HEK293 (cell line): Measurements from ENCODE around the gene IGFN1.

Source experiments
- CTCF ChIA-PET: fragments of 350-600 bp; formaldehyde crosslinking; extraction: SDS; loops from one replicate; lab custom pipeline; 2021; ENCODE audit warnings: antibody characterized with exemption; lab: Yijun Ruan, JAX
- POLR2A ChIA-PET: fragments of 300-600 bp; formaldehyde crosslinking; extraction: SDS; loops from one replicate; lab custom pipeline; 2020; ENCODE audit warnings: antibody characterized with exemption, inconsistent platforms; lab: Yijun Ruan, JAX
- H3K27ac ChIP-seq: fragments of 200-500 bp; sonication (Bioruptor generic); 2 replicates; pipeline ENCODE4 v1.5.1; 2014; ENCODE audit warnings: low read depth, low read length, control low read depth, inconsistent platforms; ENCODE audit errors: extremely low read depth
- H3K36me3 ChIP-seq, 2 experiments: fragments of 200-500 bp in 1 of 2; sonication (Bioruptor generic) in 1 of 2; 1 replicate in 1 of 2; 2 replicates in 1 of 2; pipeline ENCODE4 v1.5.1; 2014 to 2017; ENCODE audit warnings: inconsistent platforms in 2 of 2, low read length in 2 of 2; ENCODE audit not compliant: control insufficient read depth in 2 of 2, insufficient read depth in 1 of 2
- H3K4me1 ChIP-seq: fragments of 200-500 bp; sonication (Bioruptor generic); 2 replicates; pipeline ENCODE4 v1.5.1; 2014; ENCODE audit warnings: mild to moderate bottlenecking, low read length, inconsistent platforms; ENCODE audit not compliant: control insufficient read depth, insufficient read depth
- H3K4me3 ChIP-seq: 2 replicates; pipeline ENCODE4 v1.5.1; 2011; ENCODE audit warnings: low read depth, mild to moderate bottlenecking, control low read depth, low read length, moderate library complexity
- H3K9me3 ChIP-seq: fragments of 200-500 bp; sonication (Bioruptor generic); 2 replicates; pipeline ENCODE4 v1.5.1; 2014; ENCODE audit warnings: low read depth, low read length, inconsistent platforms; ENCODE audit not compliant: control insufficient read depth, insufficient read depth
- EGR2 ChIP-seq: fragments of 450-650 bp; formaldehyde crosslinking; IDR thresholded peaks from 2 replicates; pipeline ENCODE4 v1.5.1; 2016; ENCODE audit warnings: low read depth, missing biosample characterization, missing genetic modification characterization
- HOXD13 ChIP-seq: sonication (generic); formaldehyde crosslinking; IDR thresholded peaks from 2 replicates; pipeline ENCODE4 v1.8.0; 2022; ENCODE audit warnings: missing genetic modification reagents, borderline replicate concordance
- RBAK ChIP-seq: fragments of 450-650 bp; formaldehyde crosslinking; IDR thresholded peaks from 2 replicates; pipeline ENCODE4 v1.5.1; 2016; ENCODE audit warnings: missing biosample characterization, missing genetic modification characterization
- SETDB1 ChIP-seq: IDR thresholded peaks from one replicate; pipeline ENCODE4 v1.6.1; 2017; ENCODE audit warnings: mild to moderate bottlenecking, low read length, moderate library complexity, mixed read lengths; ENCODE audit not compliant: insufficient read length
- ZBTB1 ChIP-seq: fragments of 450-650 bp; formaldehyde crosslinking; IDR thresholded peaks from 2 replicates; pipeline ENCODE4 v1.5.1; 2016; ENCODE audit warnings: missing biosample characterization, missing genetic modification characterization
- ZBTB17 ChIP-seq: fragments of 450-650 bp; formaldehyde crosslinking; IDR thresholded peaks from 2 replicates; pipeline ENCODE4 v1.5.1; 2016; ENCODE audit warnings: missing biosample characterization, missing genetic modification characterization
- ZBTB48 ChIP-seq: fragments of 450-650 bp; formaldehyde crosslinking; IDR thresholded peaks from 2 replicates; pipeline ENCODE4 v1.5.1; 2016; ENCODE audit warnings: missing biosample characterization, missing genetic modification characterization
- ZEB2 ChIP-seq: fragments of 450-650 bp; formaldehyde crosslinking; IDR thresholded peaks from 2 replicates; pipeline ENCODE4 v1.5.1; 2016; ENCODE audit warnings: missing biosample characterization, missing genetic modification characterization
- ZNF157 ChIP-seq: fragments of 450-650 bp; formaldehyde crosslinking; IDR thresholded peaks from 2 replicates; pipeline ENCODE4 v1.5.1; 2016; ENCODE audit warnings: missing biosample characterization, missing genetic modification characterization
- ZNF169 ChIP-seq: fragments of 450-650 bp; formaldehyde crosslinking; IDR thresholded peaks from 2 replicates; pipeline ENCODE4 v1.5.1; 2016; ENCODE audit warnings: missing biosample characterization, missing genetic modification characterization
- ZNF175 ChIP-seq: fragments of 450-650 bp; formaldehyde crosslinking; IDR thresholded peaks from 2 replicates; pipeline ENCODE4 v1.5.1; 2016; ENCODE audit warnings: missing biosample characterization, missing genetic modification characterization
- ZNF184 ChIP-seq: fragments of 450-650 bp; IDR thresholded peaks from 2 replicates; pipeline ENCODE4 v1.5.1; 2018; ENCODE audit warnings: missing biosample characterization, mild to moderate bottlenecking, missing genetic modification characterization
- ZNF214 ChIP-seq: fragments of 450-650 bp; formaldehyde crosslinking; IDR thresholded peaks from 2 replicates; pipeline ENCODE4 v1.5.1; 2017; ENCODE audit warnings: missing biosample characterization, mild to moderate bottlenecking, missing genetic modification characterization, borderline replicate concordance
- ZNF274 ChIP-seq, 2 experiments: fragments of 200-500 bp in 1 of 2; fragments of 450-650 bp in 1 of 2; sonication (Bioruptor generic) in 1 of 2; formaldehyde crosslinking in 1 of 2; IDR thresholded peaks; 2 replicates each; pipeline versions ENCODE4 v1.5.1 to v1.6.1; 2014 to 2016; ENCODE audit warnings: borderline replicate concordance in 1 of 2, inconsistent platforms in 1 of 2, low read length in 1 of 2, missing biosample characterization in 1 of 2, missing genetic modification characterization in 1 of 2
- ZNF324 ChIP-seq: fragments of 450-650 bp; formaldehyde crosslinking; IDR thresholded peaks from 2 replicates; pipeline ENCODE4 v1.5.1; 2016; ENCODE audit warnings: missing biosample characterization, missing genetic modification characterization
- ZNF366 ChIP-seq: fragments of 450-650 bp; formaldehyde crosslinking; conservative IDR thresholded peaks from 2 replicates; pipeline ENCODE4 v1.5.1; 2016; ENCODE audit warnings: missing biosample characterization, missing genetic modification characterization
- ZNF404 ChIP-seq: fragments of 450-650 bp; formaldehyde crosslinking; IDR thresholded peaks from 2 replicates; pipeline ENCODE4 v1.5.1; 2017; ENCODE audit warnings: missing biosample characterization, missing genetic modification characterization
- ZNF473 ChIP-seq: fragments of 450-650 bp; formaldehyde crosslinking; IDR thresholded peaks from 2 replicates; pipeline ENCODE4 v1.5.1; 2017; ENCODE audit warnings: missing biosample characterization, missing genetic modification characterization
- ZNF501 ChIP-seq: fragments of 450-650 bp; formaldehyde crosslinking; IDR thresholded peaks from 2 replicates; pipeline ENCODE4 v1.5.1; 2016; ENCODE audit warnings: missing biosample characterization, missing genetic modification characterization
- ZNF548 ChIP-seq: fragments of 450-650 bp; formaldehyde crosslinking; IDR thresholded peaks from 2 replicates; pipeline ENCODE4 v1.5.1; 2016; ENCODE audit warnings: missing biosample characterization, missing genetic modification characterization
- ZNF560 ChIP-seq: fragments of 450-650 bp; formaldehyde crosslinking; IDR thresholded peaks from 2 replicates; pipeline ENCODE4 v1.5.1; 2017; ENCODE audit warnings: missing biosample characterization, missing genetic modification characterization, borderline replicate concordance
- ZNF561 ChIP-seq: fragments of 450-650 bp; IDR thresholded peaks from 2 replicates; pipeline ENCODE4 v1.5.1; 2018; ENCODE audit warnings: missing biosample characterization, missing genetic modification characterization, borderline replicate concordance
- ZNF600 ChIP-seq: fragments of 450-650 bp; formaldehyde crosslinking; IDR thresholded peaks from 2 replicates; pipeline ENCODE4 v1.5.1; 2016; ENCODE audit warnings: missing biosample characterization, missing genetic modification characterization
- ZNF623 ChIP-seq: fragments of 450-650 bp; formaldehyde crosslinking; IDR thresholded peaks from 2 replicates; pipeline ENCODE4 v1.5.1; 2016; ENCODE audit warnings: missing biosample characterization, missing genetic modification characterization
- ZXDB ChIP-seq: fragments of 450-650 bp; formaldehyde crosslinking; IDR thresholded peaks from 2 replicates; pipeline ENCODE4 v1.5.1; 2016; ENCODE audit warnings: missing biosample characterization, missing genetic modification characterization
- TF ChIP-seq, protein P1 (sequence below): fragments of 450-650 bp; formaldehyde crosslinking; IDR thresholded peaks from 2 replicates; pipeline ENCODE4 v1.5.1; 2017; ENCODE audit warnings: missing biosample characterization, missing genetic modification characterization
- TF ChIP-seq, protein P2 (sequence below): sonication (generic); formaldehyde crosslinking; IDR thresholded peaks from 2 replicates; pipeline ENCODE4 v1.8.1; 2022; ENCODE audit warnings: mild to moderate bottlenecking, moderate library complexity, missing genetic modification reagents

Gene IGFN1

DNA sequence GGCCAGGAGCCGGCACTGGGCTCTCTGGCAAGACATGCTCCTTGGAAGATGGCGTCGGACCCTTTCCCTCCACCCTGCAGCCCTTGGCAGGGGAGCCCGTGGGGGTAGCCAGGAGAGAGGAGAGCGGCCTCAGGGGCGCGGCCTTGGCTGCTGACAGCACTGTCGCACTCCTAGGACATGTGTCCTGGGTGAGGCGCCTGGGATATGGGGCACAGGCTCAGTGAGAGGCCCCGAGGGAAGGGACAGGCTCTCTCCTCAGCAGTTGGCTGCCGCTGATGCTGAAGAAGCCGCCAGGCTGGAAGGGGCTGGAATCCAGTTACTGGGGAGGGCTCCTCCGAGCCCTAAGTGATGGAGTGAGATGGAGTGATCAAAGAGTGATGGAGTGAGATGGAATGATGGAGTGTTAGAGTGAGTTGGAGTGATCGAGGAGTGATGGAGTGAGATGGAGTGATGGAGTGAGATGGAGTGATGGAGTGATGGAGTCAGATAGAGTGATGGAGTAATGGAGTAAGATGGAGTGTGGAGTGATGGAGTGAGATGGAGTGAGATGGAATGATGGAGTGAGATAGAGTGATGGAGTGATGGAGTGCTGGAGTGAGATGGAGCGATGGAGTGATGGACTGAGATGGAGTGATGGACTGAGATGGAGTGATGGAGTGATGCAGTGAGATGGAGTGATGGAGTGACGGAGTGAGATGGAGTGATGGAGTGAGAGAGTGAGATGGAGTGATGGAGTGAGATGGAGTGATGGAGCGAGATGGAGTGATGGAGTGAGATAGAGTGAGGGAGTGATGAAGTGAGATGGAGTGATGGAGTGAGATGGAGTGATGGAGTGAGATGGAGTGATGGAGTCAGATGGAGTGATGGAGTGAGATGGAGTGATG, 65.1 kb downstream of the IGFN1 start:
- H3K4me3 ChIP-seq: no peak overlapping the region
- H3K36me3 ChIP-seq: no peaks in the 10 kb centered on the region
- H3K27ac ChIP-seq: no peak overlapping the region
- no peaks in the 10 kb centered on the region for H3K4me1 ChIP-seq
- ChIA-PET POLR2A (no interaction called here), CTCF (interaction anchor here (0.6 to 6.5 kb wide), 6 partner anchors 10 to 176 kb away, joined by 3 to 145 read pairs (median 10); no protein-coding TSS in a partner anchor)
- H3K9me3 ChIP-seq: no peaks in the 10 kb centered on the region
- TF ChIP-seq HOXD13 (CRISPR knock-in tag) (no peak), SETDB1 (no peak), RBAK (tag by site-specific recombination) (no peak), ZNF473 (tag by site-specific recombination) (no peak), ZNF501 (tag by site-specific recombination) (no peak), ZNF169 (tag by site-specific recombination) (peak; percentile 95), ZNF175 (tag by site-specific recombination) (no peak), ZNF274 (IDR thresholded peaks at IDR 0.05; ENCODE audit: low read length) (no peak), ZNF274 (tag by site-specific recombination; IDR thresholded peaks at IDR 0.05; ENCODE audit: borderline replicate concordance) (no peak), ZXDB (no peak), ZEB2 (tag by site-specific recombination) (no peak), ZNF324 (tag by site-specific recombination) (no peak), ZNF560 (tag by site-specific recombination) (no peak), ZNF600 (tag by site-specific recombination) (peak; percentile 77), ZNF214 (tag by site-specific recombination) (no peak), ZNF561 (tag by site-specific recombination) (no peak), ZNF157 (tag by site-specific recombination) (0 out of 2 replicates have a peak, but pooled peaks have one; percentile 33), ZNF623 (tag by site-specific recombination) (no peak), ZNF184 (no peak), ZNF404 (tag by site-specific recombination) (no peak), ZNF548 (tag by site-specific recombination) (no peak), ZBTB1 (tag by site-specific recombination) (no peak), ZBTB48 (tag by site-specific recombination) (0 out of 2 replicates have a peak, but pooled peaks have one; percentile 25), EGR2 (no peak), ZNF366 (tag by site-specific recombination) (peak; percentile 94), ZBTB17 (tag by site-specific recombination) (peak; percentile 95)
- TF ChIP-seq, protein P1, sequence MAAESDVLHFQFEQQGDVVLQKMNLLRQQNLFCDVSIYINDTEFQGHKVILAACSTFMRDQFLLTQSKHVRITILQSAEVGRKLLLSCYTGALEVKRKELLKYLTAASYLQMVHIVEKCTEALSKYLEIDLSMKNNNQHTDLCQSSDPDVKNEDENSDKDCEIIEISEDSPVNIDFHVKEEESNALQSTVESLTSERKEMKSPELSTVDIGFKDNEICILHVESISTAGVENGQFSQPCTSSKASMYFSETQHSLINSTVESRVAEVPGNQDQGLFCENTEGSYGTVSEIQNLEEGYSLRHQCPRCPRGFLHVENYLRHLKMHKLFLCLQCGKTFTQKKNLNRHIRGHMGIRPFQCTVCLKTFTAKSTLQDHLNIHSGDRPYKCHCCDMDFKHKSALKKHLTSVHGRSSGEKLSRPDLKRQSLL (tag by site-specific recombination): peak; percentile 91; the same call in 1 of the 2 replicates
- TF ChIP-seq, protein P2, sequence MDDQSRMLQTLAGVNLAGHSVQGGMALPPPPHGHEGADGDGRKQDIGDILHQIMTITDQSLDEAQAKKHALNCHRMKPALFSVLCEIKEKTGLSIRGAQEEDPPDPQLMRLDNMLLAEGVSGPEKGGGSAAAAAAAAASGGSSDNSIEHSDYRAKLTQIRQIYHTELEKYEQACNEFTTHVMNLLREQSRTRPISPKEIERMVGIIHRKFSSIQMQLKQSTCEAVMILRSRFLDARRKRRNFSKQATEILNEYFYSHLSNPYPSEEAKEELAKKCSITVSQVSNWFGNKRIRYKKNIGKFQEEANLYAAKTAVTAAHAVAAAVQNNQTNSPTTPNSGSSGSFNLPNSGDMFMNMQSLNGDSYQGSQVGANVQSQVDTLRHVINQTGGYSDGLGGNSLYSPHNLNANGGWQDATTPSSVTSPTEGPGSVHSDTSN (CRISPR knock-in tag): no peak
- TF ChIP-seq, all 188 proteins: peak for 7
